GM21423 (cell line): ENCODE data around the gene LRRC47.
"Not testable (repeated sequence)": the region's sequence is repeated elsewhere in the genome, so short reads cannot be mapped to it uniquely, and the experiment has no call there.

ENCODE experiments used
- ATAC-seq: cut with Tn5 transposase; IDR thresholded peaks from one replicate; pipeline ENCODE4 v1.9.1; 2021; ENCODE audit warnings: mild to moderate bottlenecking, moderate library complexity; ENCODE audit not compliant: unreplicated experiment

Gene LRRC47

GRCh38 chr1:3816331-3817137 lies 20.2 kb upstream of the LRRC47 start:
- no peak for ATAC-seq

- ATAC-seq, result no peak
Observed at GRCh38 chr1:3814771-3815561, 18.7 kb upstream of the LRRC47 start.

- no peak for ATAC-seq
Observed at GRCh38 chr1:3814065-3814464, 17.8 kb upstream of the LRRC47 start.

GRCh38 chr1:3811595-3811911 lies 15.3 kb upstream of the LRRC47 start:
- ATAC-seq, result no peak

GRCh38 chr1:3810149-3810761 lies 14.0 kb upstream of the LRRC47 start:
- ATAC-seq, result not testable (repeated sequence)

GRCh38 chr1:3809680-3810079 lies 13.4 kb upstream of the LRRC47 start:
- no peak for ATAC-seq

GRCh38 chr1:3807769-3808168 lies 11.5 kb upstream of the LRRC47 start:
- ATAC-seq, result no peak

- no peak for ATAC-seq
Observed at GRCh38 chr1:3805038-3805437, 8.7 kb upstream of the LRRC47 start.

GRCh38 chr1:3804627-3804944 lies 8.3 kb upstream of the LRRC47 start:
- not testable (repeated sequence) for ATAC-seq

GRCh38 chr1:3803905-3804626 lies 7.8 kb upstream of the LRRC47 start:
- no peak for ATAC-seq

GRCh38 chr1:3800795-3801194 lies 4.5 kb upstream of the LRRC47 start:
- not testable (repeated sequence) for ATAC-seq

GRCh38 chr1:3799976-3800685 lies 3.8 kb upstream of the LRRC47 start:
- no peak for ATAC-seq

- ATAC-seq, result peak; percentile 21
Observed at GRCh38 chr1:3795453-3796214, 664 bp downstream of the LRRC47 start.

- no peak for ATAC-seq
Observed at GRCh38 chr1:3790952-3791351, 5.3 kb downstream of the LRRC47 start.

- no peak for ATAC-seq
Observed at GRCh38 chr1:3790500-3790923, 5.8 kb downstream of the LRRC47 start.

- ATAC-seq, result no peak
Observed at GRCh38 chr1:3789421-3790300, 6.6 kb downstream of the LRRC47 start.

- ATAC-seq, result no peak
Observed at GRCh38 chr1:3788756-3789420, 7.4 kb downstream of the LRRC47 start.
